ENCODE results near the gene C4BPB. TPM values are rescaled to one million over a fixed set of nuclear protein-coding genes. Genes with fewer than 3 reads are reported as not detected.

C4BPB gene
- total and polyA plus RNA-seq, 2 of the 4 experiments (the other 2 are of a cell fraction) = not detected

- no CpG with 5 or more reads among the region's 3 CpGs for WGBS, 2 experiments (ENCODE audit: extremely low coverage in 2 of 2, insufficient read length in 1 of 2)
- H2AK9ac ChIP-seq (replicated peaks; ENCODE audit: low read depth, low read length, poor library complexity) = no peak overlapping the region
- dilution Hi-C loops (cut with HindIII; ENCODE audit: low sequenced_read_pairs, unreplicated experiment) (no loop called here), in situ Hi-C loops (cut with MboI; ENCODE audit: low sequenced_read_pairs) (no loop called here), intact Hi-C loops (cut with micrococcal nuclease) (no loop called here)
- no peaks in the 10 kb centered on the region for H3K27me3 ChIP-seq (ENCODE audit: control insufficient read depth, insufficient read depth, low read length)
- H3K4me3 ChIP-seq (ENCODE audit: insufficient read depth, low read depth, low read length) = no peak overlapping the region
- no peak overlapping the region for H3K56ac ChIP-seq (ENCODE audit: extremely low read depth, insufficient read depth, low read length)
- ChIA-PET CTCF (no interaction called here), POLR2A (ENCODE audit: unreplicated experiment) (no interaction called here)
- no peak overlapping the region for H3K4me2 ChIP-seq (ENCODE audit: low read depth, low read length)
- no peak overlapping the region for H2BK20ac ChIP-seq (ENCODE audit: low read depth, low read length)
- no peaks in the 10 kb centered on the region for H3K79me1 ChIP-seq (ENCODE audit: low read depth in 1 of 2, low read length in 2 of 2)
- H3K4ac ChIP-seq (ENCODE audit: low read depth, low read length) = no peak overlapping the region
- BruUV-seq (replicated peaks) = no TSS peak
- no peak overlapping the region for H4K8ac ChIP-seq (ENCODE audit: low read depth in 2 of 2, low read length in 2 of 2)
- no peak overlapping the region for H3K14ac ChIP-seq (replicated peaks; ENCODE audit: low read depth, low read length)
- no peak overlapping the region for H2AFZ ChIP-seq (replicated peaks; ENCODE audit: low read length, poor library complexity)
- no peaks in the 10 kb centered on the region for H3K36me3 ChIP-seq (ENCODE audit: control insufficient read depth, insufficient read depth, low read length)
- ATAC-seq (ENCODE audit: low read depth) (no peak), DNase-seq (no peak)
- no peak overlapping the region for H2BK120ac ChIP-seq (ENCODE audit: low read depth, low read length)
- no peak overlapping the region for H2BK5ac ChIP-seq (ENCODE audit: low read depth, low read length, poor library complexity, severe bottlenecking)
- no peaks in the 10 kb centered on the region for H4K20me1 ChIP-seq (ENCODE audit: insufficient read depth, low read length)
- no peak overlapping the region for H3K9ac ChIP-seq (ENCODE audit: low read depth, low read length)
- H3K4me1 ChIP-seq (ENCODE audit: control insufficient read depth, insufficient read depth, low read length) = no peaks in the 10 kb centered on the region
- no peak overlapping the region for H3K27ac ChIP-seq (ENCODE audit: insufficient read depth, low read length)
- no peak overlapping the region for H2AK5ac ChIP-seq (ENCODE audit: low read depth, low read length)
- H2BK15ac ChIP-seq (ENCODE audit: low read depth, low read length) = no peak overlapping the region
- no peak overlapping the region for H4K91ac ChIP-seq (ENCODE audit: insufficient read depth, low read depth, low read length)
- TF ChIP-seq USF2 (IDR thresholded peaks at IDR 0.05; ENCODE audit: low read depth, low read length) = no peak
- no peak overlapping the region for H3K18ac ChIP-seq (ENCODE audit: low read depth, low read length)
- no peaks in the 10 kb centered on the region for H3K9me3 ChIP-seq (ENCODE audit: control insufficient read depth, insufficient read depth, low read length)
- H3K23ac ChIP-seq (ENCODE audit: low read depth, low read length) = no peak overlapping the region
- H3K9me1 ChIP-seq (ENCODE audit: insufficient read depth, low read length) = no peaks in the 10 kb centered on the region; the same call in 1 of the 2 replicates
- no peak overlapping the region for H4K5ac ChIP-seq (ENCODE audit: low read depth, low read length)
These were observed 21.5 kb upstream of the C4BPB start for GRCh38 chr1:207067185-207067584.
